ENCODE measurements around the gene SELENON.

DNA sequence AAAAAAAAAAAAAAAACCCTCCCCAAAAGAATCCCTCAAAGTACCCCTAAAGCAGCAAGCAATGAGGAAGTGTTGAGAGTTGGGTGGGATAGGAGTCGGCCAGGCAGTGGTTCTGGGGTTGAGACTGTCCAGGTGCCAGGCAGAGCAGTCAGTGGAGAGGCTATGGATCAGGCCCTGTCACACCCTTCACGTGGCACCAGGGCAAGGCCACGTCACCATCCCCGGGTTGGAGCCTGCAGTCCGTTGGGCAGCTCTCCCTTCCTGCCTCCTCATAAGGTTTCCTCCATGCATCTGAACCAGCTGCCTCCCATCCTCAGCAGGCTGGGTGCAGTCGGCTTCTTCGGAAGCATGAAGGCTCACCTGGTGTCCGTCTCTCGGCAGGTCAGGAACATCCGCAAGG lies 36.5 kb upstream of the SELENON start:
- TF ChIP-seq GABPA (IDR thresholded peaks at IDR 0.05; ENCODE audit: low read depth) (no peak), POLR2AphosphoS5 (IDR thresholded peaks at IDR 0.05; ENCODE audit: low read depth, low read length) (no peak), EZH2phosphoT487 (IDR thresholded peaks at IDR 0.05; ENCODE audit: borderline replicate concordance, low read depth) (no peak), EP300 (IDR thresholded peaks at IDR 0.05; ENCODE audit: borderline replicate concordance in 1 of 2, low read depth in 1 of 2, low read length in 1 of 2) (no peak), RCOR1 (IDR thresholded peaks at IDR 0.05; ENCODE audit: low read length) (no peak), FOXM1 (IDR thresholded peaks at IDR 0.05; ENCODE audit: low read depth) (no peak)
- TF ChIP-seq, protein P1, sequence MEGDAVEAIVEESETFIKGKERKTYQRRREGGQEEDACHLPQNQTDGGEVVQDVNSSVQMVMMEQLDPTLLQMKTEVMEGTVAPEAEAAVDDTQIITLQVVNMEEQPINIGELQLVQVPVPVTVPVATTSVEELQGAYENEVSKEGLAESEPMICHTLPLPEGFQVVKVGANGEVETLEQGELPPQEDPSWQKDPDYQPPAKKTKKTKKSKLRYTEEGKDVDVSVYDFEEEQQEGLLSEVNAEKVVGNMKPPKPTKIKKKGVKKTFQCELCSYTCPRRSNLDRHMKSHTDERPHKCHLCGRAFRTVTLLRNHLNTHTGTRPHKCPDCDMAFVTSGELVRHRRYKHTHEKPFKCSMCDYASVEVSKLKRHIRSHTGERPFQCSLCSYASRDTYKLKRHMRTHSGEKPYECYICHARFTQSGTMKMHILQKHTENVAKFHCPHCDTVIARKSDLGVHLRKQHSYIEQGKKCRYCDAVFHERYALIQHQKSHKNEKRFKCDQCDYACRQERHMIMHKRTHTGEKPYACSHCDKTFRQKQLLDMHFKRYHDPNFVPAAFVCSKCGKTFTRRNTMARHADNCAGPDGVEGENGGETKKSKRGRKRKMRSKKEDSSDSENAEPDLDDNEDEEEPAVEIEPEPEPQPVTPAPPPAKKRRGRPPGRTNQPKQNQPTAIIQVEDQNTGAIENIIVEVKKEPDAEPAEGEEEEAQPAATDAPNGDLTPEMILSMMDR (IDR thresholded peaks at IDR 0.05): no peak
- TF ChIP-seq, protein P2, sequence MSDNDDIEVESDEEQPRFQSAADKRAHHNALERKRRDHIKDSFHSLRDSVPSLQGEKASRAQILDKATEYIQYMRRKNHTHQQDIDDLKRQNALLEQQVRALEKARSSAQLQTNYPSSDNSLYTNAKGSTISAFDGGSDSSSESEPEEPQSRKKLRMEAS (IDR thresholded peaks at IDR 0.05; ENCODE audit: low read depth): no peak

Measured in SK-N-SH (cell line).